ENCODE measurements around the gene FSTL4. TPM values are rescaled to one million over a fixed set of nuclear protein-coding genes. Genes with fewer than 3 reads are reported as not detected.

FSTL4 gene
- polyA plus RNA-seq, 1 of the 3 experiments (the other 2 are of a cell fraction) = not detected

- no peak overlapping the region for H3K4me2 ChIP-seq
- no peak overlapping the region for H2AFZ ChIP-seq (ENCODE audit: low read depth)
- H3K4me3 ChIP-seq (ENCODE audit: low read depth in 2 of 2, low read length in 1 of 2) = no peak overlapping the region
- H3K27me3 ChIP-seq (ENCODE audit: insufficient read depth) = no peaks in the 10 kb centered on the region; the same call in 1 of the 2 replicates
- no peak for DNase-seq
- ChIA-PET CTCF (no interaction called here), POLR2A (no interaction called here)
- no peaks in the 10 kb centered on the region for H3F3A ChIP-seq (replicated peaks; ENCODE audit: insufficient read depth)
- TF ChIP-seq CHD2 (IDR thresholded peaks at IDR 0.05; ENCODE audit: low read length, partially characterized antibody) (no peak), RAD21 (IDR thresholded peaks at IDR 0.05; ENCODE audit: low read length) (no peak), MEF2A (IDR thresholded peaks at IDR 0.05; ENCODE audit: borderline replicate concordance, low read depth) (no peak), RFX5 (IDR thresholded peaks at IDR 0.05; ENCODE audit: low read length) (no peak), EP300 (IDR thresholded peaks at IDR 0.05; ENCODE audit: borderline replicate concordance in 1 of 2, low read depth in 1 of 2, low read length in 1 of 2) (no peak), TCF12 (IDR thresholded peaks at IDR 0.05) (no peak), YY1 (IDR thresholded peaks at IDR 0.05; ENCODE audit: low read depth) (no peak), CTCF (IDR thresholded peaks at IDR 0.05) (no peak), SIN3A (IDR thresholded peaks at IDR 0.05; ENCODE audit: borderline replicate concordance, low read depth, low read length) (no peak), REST (IDR thresholded peaks at IDR 0.05; ENCODE audit: low read depth, low read length) (no peak), MAX (IDR thresholded peaks at IDR 0.05; ENCODE audit: low read depth) (no peak), FOXM1 (IDR thresholded peaks at IDR 0.05; ENCODE audit: low read depth) (no peak), NRF1 (IDR thresholded peaks at IDR 0.05; ENCODE audit: low read depth, low read length) (no peak), MXI1 (IDR thresholded peaks at IDR 0.05; ENCODE audit: low read depth, low read length) (no peak), ELF1 (IDR thresholded peaks at IDR 0.05) (no peak), SMC3 (IDR thresholded peaks at IDR 0.05; ENCODE audit: low read depth, low read length) (no peak), GATA2 (CRISPR knock-in tag; IDR thresholded peaks at IDR 0.05) (no peak), RCOR1 (IDR thresholded peaks at IDR 0.05; ENCODE audit: low read length) (no peak)
- TF ChIP-seq, protein P1, sequence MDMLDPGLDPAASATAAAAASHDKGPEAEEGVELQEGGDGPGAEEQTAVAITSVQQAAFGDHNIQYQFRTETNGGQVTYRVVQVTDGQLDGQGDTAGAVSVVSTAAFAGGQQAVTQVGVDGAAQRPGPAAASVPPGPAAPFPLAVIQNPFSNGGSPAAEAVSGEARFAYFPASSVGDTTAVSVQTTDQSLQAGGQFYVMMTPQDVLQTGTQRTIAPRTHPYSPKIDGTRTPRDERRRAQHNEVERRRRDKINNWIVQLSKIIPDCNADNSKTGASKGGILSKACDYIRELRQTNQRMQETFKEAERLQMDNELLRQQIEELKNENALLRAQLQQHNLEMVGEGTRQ (IDR thresholded peaks at IDR 0.05; ENCODE audit: borderline replicate concordance, low read depth, low read length) = no peak
- H3K9me3 ChIP-seq = peaks cover 18% of the 10 kb centered on the region; the same call in 1 of the 2 replicates
- no peaks in the 10 kb centered on the region for H4K20me1 ChIP-seq (ENCODE audit: insufficient read depth)
- H3K4me1 ChIP-seq (ENCODE audit: control insufficient read depth in 1 of 2, insufficient read depth in 2 of 2, low read depth in 1 of 2, low read length in 1 of 2) = no peaks in the 10 kb centered on the region
- no peak overlapping the region for H3K27ac ChIP-seq (ENCODE audit: low read depth in 2 of 2, low read length in 1 of 2)
- WGBS (ENCODE audit: low lambda C conversion rate) = 40% methylated on average over 13 of the region's 14 CpGs
- no peak overlapping the region for H3K9ac ChIP-seq
- H3K79me2 ChIP-seq (ENCODE audit: insufficient read depth) = no peaks in the 10 kb centered on the region
- H3K36me3 ChIP-seq (replicated peaks in 1 of 2; ENCODE audit: control insufficient read depth in 1 of 2, insufficient read depth in 2 of 2, low read length in 1 of 2) = no peaks in the 10 kb centered on the region
- no peaks in the 10 kb centered on the region for H3K9me2 ChIP-seq
These were observed 230.6 kb downstream of the FSTL4 start for GRCh38 chr5:133381571-133382365.

Data from SK-N-SH (cell line).